Measurements from ENCODE around the gene C12orf76. TPM values are rescaled to one million over a fixed set of nuclear protein-coding genes. Genes with fewer than 3 reads are reported as not detected.

Gene C12orf76
- polyA plus RNA-seq, 1 donor from 2014 or later: 227 TPM

GRCh38 chr12:110024051-110024450 is 24.3 kb downstream of the C12orf76 start:
- Histone ChIP-seq H3K79me2 (replicated peaks; ENCODE audit: insufficient read depth, low read length) (no peaks in the 10 kb centered on the region), H3K9me2 (ENCODE audit: insufficient read depth, low read length) (no peaks in the 10 kb centered on the region), H3F3A (ENCODE audit: insufficient read depth, low read length, poor library complexity, severe bottlenecking) (no peaks in the 10 kb centered on the region), H3K4me3 (ENCODE audit: low read length) (peak overlapping the region; percentile 20), H3K27me3 (ENCODE audit: insufficient read depth, low read depth, low read length) (no peaks in the 10 kb centered on the region), H3K36me3 (ENCODE audit: insufficient read depth, low read length) (peaks cover 10% of the 10 kb centered on the region), H3K4me2 (ENCODE audit: low read length) (no peak overlapping the region), H4K20me1 (ENCODE audit: insufficient read depth) (no peaks in the 10 kb centered on the region), H3K27ac (ENCODE audit: low read length) (peak overlapping the region; percentile 35), H3K9me3 (ENCODE audit: low read length) (no peaks in the 10 kb centered on the region), H3K9ac (ENCODE audit: low read length) (no peak overlapping the region), H2AFZ (ENCODE audit: low read depth, low read length) (no peak overlapping the region)
- no peak for TF ChIP-seq POLR2AphosphoS5 (IDR thresholded peaks at IDR 0.05)
- no peak for TF ChIP-seq MXI1 (conservative IDR thresholded peaks at IDR 0.05; ENCODE audit: poor library complexity, severe bottlenecking)
- TF ChIP-seq EP300 (conservative IDR thresholded peaks at IDR 0.05; ENCODE audit: poor library complexity, severe bottlenecking): no peak
- no peak for TF ChIP-seq RAD21 (conservative IDR thresholded peaks at IDR 0.05)

- Histone ChIP-seq H3K27ac (ENCODE audit: low read length) (no peak overlapping the region), H3K4me2 (ENCODE audit: low read length) (no peak overlapping the region), H3K9ac (ENCODE audit: low read length) (no peak overlapping the region), H3K27me3 (ENCODE audit: insufficient read depth, low read depth, low read length) (no peaks in the 10 kb centered on the region), H3K4me3 (ENCODE audit: low read length) (no peak overlapping the region), H3K9me3 (ENCODE audit: low read length) (no peaks in the 10 kb centered on the region), H3K79me2 (replicated peaks; ENCODE audit: insufficient read depth, low read length) (no peaks in the 10 kb centered on the region), H3K36me3 (ENCODE audit: insufficient read depth, low read length) (peaks cover 17% of the 10 kb centered on the region), H4K20me1 (ENCODE audit: insufficient read depth) (no peaks in the 10 kb centered on the region), H3K9me2 (ENCODE audit: insufficient read depth, low read length) (no peaks in the 10 kb centered on the region), H2AFZ (ENCODE audit: low read depth, low read length) (no peak overlapping the region), H3F3A (ENCODE audit: insufficient read depth, low read length, poor library complexity, severe bottlenecking) (no peaks in the 10 kb centered on the region)
- TF ChIP-seq TAF1 (IDR thresholded peaks at IDR 0.05; ENCODE audit: low read depth) (no peak), CTCF (IDR thresholded peaks at IDR 0.05; ENCODE audit: poor library complexity, severe bottlenecking) (no peak), EP300 (conservative IDR thresholded peaks at IDR 0.05; ENCODE audit: poor library complexity, severe bottlenecking) (no peak), MXI1 (conservative IDR thresholded peaks at IDR 0.05; ENCODE audit: poor library complexity, severe bottlenecking) (no peak), RAD21 (conservative IDR thresholded peaks at IDR 0.05) (no peak), POLR2AphosphoS5 (IDR thresholded peaks at IDR 0.05) (no peak), REST (IDR thresholded peaks at IDR 0.05; ENCODE audit: borderline replicate concordance) (no peak), EZH2 (IDR thresholded peaks at IDR 0.05; ENCODE audit: borderline replicate concordance, insufficient read depth, low read length, poor library complexity, severe bottlenecking) (no peak), SMC3 (conservative IDR thresholded peaks at IDR 0.05; ENCODE audit: poor library complexity) (no peak)
Measured at GRCh38 chr12:110023059-110023980, 25.0 kb downstream of the C12orf76 start.

Measured in neural cell (in vitro differentiated cells).